CD4-positive, alpha-beta memory T cell (primary cell): ENCODE results near the gene SMG9. TPM values are rescaled to one million over a fixed set of nuclear protein-coding genes. Genes with fewer than 3 reads are reported as not detected.

Experiments used
- CTCF ChIA-PET: fragments of 350-600 bp; sonication (Branson Sonifier 250); formaldehyde crosslinking; loops from one replicate; lab custom pipeline; 2021; ENCODE audit warnings: inconsistent platforms; ENCODE audit not compliant: partially characterized antibody; lab: Charles Lee
- POLR2A ChIA-PET: fragments of 350-600 bp; sonication (Branson Sonifier 250); formaldehyde crosslinking; loops from one replicate; lab custom pipeline; 2021; ENCODE audit not compliant: partially characterized antibody; lab: Charles Lee
- DNase-seq, 5 donors: peaks; one replicate each; pipeline versions ENCODE4 v3.0.0 to v3.0.0-alpha.2; 2020 to 2022; ENCODE audit warnings: mixed read lengths in 1 of 5
- H3K27ac ChIP-seq: one replicate; pipeline ENCODE4 v1.7.0; 2013; ENCODE audit warnings: low read depth, low read length
- H3K27me3 ChIP-seq: 2 replicates; pipeline ENCODE4 v1.7.0; 2013; ENCODE audit warnings: mild to moderate bottlenecking, low read length, moderate library complexity; ENCODE audit not compliant: insufficient read depth
- H3K36me3 ChIP-seq: 2 replicates; pipeline ENCODE4 v1.7.0; 2013; ENCODE audit warnings: mild to moderate bottlenecking, low read length, moderate library complexity; ENCODE audit not compliant: insufficient read depth
- H3K4me1 ChIP-seq: 2 replicates; pipeline ENCODE4 v1.7.0; 2013; ENCODE audit warnings: mild to moderate bottlenecking, low read length, moderate library complexity; ENCODE audit not compliant: insufficient read depth
- H3K4me3 ChIP-seq, 2 donors: one replicate each; pipeline ENCODE4 v1.7.0; 2013; ENCODE audit warnings: low read length in 2 of 2, mild to moderate bottlenecking in 1 of 2
- H3K9me3 ChIP-seq, 2 donors: one replicate each; pipeline ENCODE4 v1.7.0; 2013; ENCODE audit warnings: low read length in 2 of 2, control low read depth in 1 of 2; ENCODE audit not compliant: control insufficient read depth in 1 of 2
- H3K27ac Mint-ChIP-seq, 7 donors: one replicate each; pipeline ENCODE4 v1.8.0; 2020 to 2021; ENCODE audit warnings: mixed read lengths in 7 of 7, mild to moderate bottlenecking in 6 of 7, inconsistent platforms in 3 of 7, moderate library complexity in 3 of 7
- H3K27me3 Mint-ChIP-seq, 2 donors: one replicate each; pipeline ENCODE4 v1.8.0; 2020 to 2021; ENCODE audit warnings: mixed read lengths in 2 of 2
- H3K36me3 Mint-ChIP-seq, 2 donors: one replicate each; pipeline ENCODE4 v1.8.0; 2020 to 2021; ENCODE audit warnings: mixed read lengths in 2 of 2, inconsistent platforms in 1 of 2, mild to moderate bottlenecking in 1 of 2
- H3K4me1 Mint-ChIP-seq, 4 donors: one replicate each; pipeline ENCODE4 v1.8.0; 2020 to 2021; ENCODE audit warnings: mixed read lengths in 4 of 4, mild to moderate bottlenecking in 1 of 4
- H3K4me3 Mint-ChIP-seq, 8 donors: one replicate each; pipeline ENCODE4 v1.8.0; 2020 to 2021; ENCODE audit warnings: mixed read lengths in 8 of 8, mild to moderate bottlenecking in 7 of 8, moderate library complexity in 6 of 8, inconsistent platforms in 3 of 8
- H3K9me3 Mint-ChIP-seq, 8 donors: one replicate each; pipeline ENCODE4 v1.8.0; 2020 to 2021; ENCODE audit warnings: mixed read lengths in 8 of 8, mild to moderate bottlenecking in 5 of 8, inconsistent platforms in 3 of 8, moderate library complexity in 1 of 8
- intact Hi-C: fragments of 100-400 bp; cut with micrococcal nuclease; formaldehyde crosslinking; loops from one replicate; pipeline ENCODE4 v1.15.1; 2023
- polyA plus RNA-seq, 2 donors: library from polyadenylated mRNA; unstranded; fragments of 300-500 nt; fragmentation: Illumina TruSeq; gene quantifications; one replicate each; pipeline ENCODE4 v1.2.3, GENCODE V29; 2021
- total RNA-seq, 2 experiments: library from RNA; stranded (reverse); gene quantifications; one replicate each; pipeline ENCODE4 v1.2.3, GENCODE V29; 2021

The SMG9 gene
- total and polyA plus RNA-seq, 4 experiments from 2014 or later, result 3.8 to 57.9 (median 35.6) TPM

- Histone ChIP-seq H3K27ac (peak overlapping the region; percentile 32), H3K9me3 (no peaks in the 10 kb centered on the region), H3K4me1 (peaks cover 28% of the 10 kb centered on the region), H3K36me3 (peaks cover 75% of the 10 kb centered on the region), H3K4me3 (no peak overlapping the region), H3K27me3 (no peaks in the 10 kb centered on the region)
- no peak for DNase-seq
- Mint-ChIP-seq H3K9me3 (no peaks in the 10 kb centered on the region), H3K36me3 (peaks cover 53 to 70% of the 10 kb centered on the region in 2 donors), H3K4me3 (peak overlapping the region in 3 of 8 donors; percentile 17 to 57 (median 24)), H3K27ac (peak overlapping the region; percentile 62 to 93 (median 87)), H3K4me1 (peaks cover 26 to 46% (median 33%) of the 10 kb centered on the region in 4 donors), H3K27me3 (no peaks in the 10 kb centered on the region)
- POLR2A ChIA-PET, result no interaction called here
- CTCF ChIA-PET, result interaction anchor here (7.3 kb wide), 1 partner anchor 62 kb away, joined by 51 read pairs; no protein-coding TSS in a partner anchor
- intact Hi-C loops, result no loop called here
Measured at GRCh38 chr19:43748205-43748594, 6.6 kb downstream of the SMG9 start.

DNA sequence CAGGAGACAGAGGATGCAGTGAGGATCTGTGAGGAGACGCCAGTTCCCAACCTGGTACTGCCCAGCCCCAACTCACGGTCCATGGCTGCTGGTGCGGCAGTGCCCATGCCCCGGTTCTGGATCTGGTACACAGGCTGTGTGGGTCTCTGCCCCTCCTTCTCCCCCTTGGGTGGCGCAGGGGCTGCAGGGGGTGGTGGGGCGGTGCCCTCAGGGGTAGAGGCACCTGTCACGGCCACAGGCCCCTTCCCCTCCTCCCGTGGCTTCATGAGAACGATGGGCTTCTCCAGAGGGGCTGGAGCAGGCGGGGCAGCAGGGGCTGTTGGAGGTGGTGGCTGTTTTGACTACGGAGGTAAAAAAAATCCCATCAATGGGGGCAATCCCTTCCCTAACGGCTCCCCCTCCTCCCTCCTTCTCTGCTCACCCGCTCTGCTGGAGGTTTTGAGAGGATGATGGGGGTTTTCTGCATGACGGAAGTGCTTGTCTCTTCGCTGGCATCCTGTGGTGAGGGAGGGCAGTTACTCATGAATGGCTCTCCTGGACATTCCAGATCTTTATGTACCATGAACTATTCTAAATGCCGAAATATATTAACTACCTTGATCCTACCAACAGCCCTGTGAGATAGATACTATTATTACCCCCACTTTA, 7.1 kb downstream of the SMG9 start:
- intact Hi-C loops, result no loop called here
- H3K27ac ChIP-seq, result peak overlapping the region; percentile 52

GRCh38 chr19:43743059-43743458, 11.7 kb downstream of the SMG9 start:
- DNase-seq, result no peak
- Mint-ChIP-seq H3K36me3 (peaks cover 67 to 76% of the 10 kb centered on the region in 2 donors), H3K9me3 (no peaks in the 10 kb centered on the region), H3K27me3 (no peaks in the 10 kb centered on the region), H3K27ac (peak overlapping the region in 2 of 7 donors; percentile 16 to 23), H3K4me1 (peaks cover 11 to 21% (median 15%) of the 10 kb centered on the region in 4 donors), H3K4me3 (no peak overlapping the region)
- POLR2A ChIA-PET, result interaction anchor here (0.9 kb wide), 1 partner anchor 11 kb away, joined by 4 read pairs; no protein-coding TSS in a partner anchor
- peaks cover 77% of the 10 kb centered on the region for H3K36me3 ChIP-seq
- no peak overlapping the region for H3K4me3 ChIP-seq
- H3K27me3 ChIP-seq, result no peaks in the 10 kb centered on the region
- no peaks in the 10 kb centered on the region for H3K9me3 ChIP-seq
- H3K4me1 ChIP-seq, result peaks cover 7% of the 10 kb centered on the region
- CTCF ChIA-PET, result interaction anchor here (0.7 to 7.3 kb wide), 7 partner anchors 11 to 134 kb away, joined by 3 to 65 read pairs (median 6); partner anchors contain the start of gene SMG9
- H3K27ac ChIP-seq, result no peak overlapping the region
- intact Hi-C loops, result no loop called here

More for the DNA sequence above, 7.1 kb downstream of the SMG9 start:
- Mint-ChIP-seq H3K4me3 (peak overlapping the region in 5 of 8 donors; percentile 17 to 64 (median 57)), H3K9me3 (no peaks in the 10 kb centered on the region), H3K4me1 (peaks cover 21 to 41% (median 28%) of the 10 kb centered on the region in 4 donors), H3K27me3 (no peaks in the 10 kb centered on the region), H3K27ac (peak overlapping the region; percentile 62 to 93 (median 87)), H3K36me3 (peaks cover 54 to 75% of the 10 kb centered on the region in 2 donors)
- Histone ChIP-seq H3K4me3 (no peak overlapping the region), H3K27me3 (no peaks in the 10 kb centered on the region), H3K9me3 (no peaks in the 10 kb centered on the region), H3K36me3 (peaks cover 78% of the 10 kb centered on the region), H3K4me1 (peaks cover 23% of the 10 kb centered on the region)
- ChIA-PET CTCF (interaction anchor here (1.8 to 7.3 kb wide), 4 partner anchors 18 to 79 kb away, joined by 5 to 65 read pairs (median 38); no protein-coding TSS in a partner anchor), POLR2A (interaction anchor here (3.0 kb wide), 1 partner anchor 37 kb away, joined by 22 read pairs; no protein-coding TSS in a partner anchor)
- DNase-seq, result peak in 1 of 5 donors; percentile 52

- Mint-ChIP-seq H3K4me3 (no peak overlapping the region), H3K27me3 (no peaks in the 10 kb centered on the region), H3K36me3 (peaks cover 63 to 81% of the 10 kb centered on the region in 2 donors), H3K4me1 (peaks cover 7 to 18% (median 10%) of the 10 kb centered on the region in 4 donors), H3K9me3 (no peaks in the 10 kb centered on the region), H3K27ac (peak overlapping the region in 3 of 7 donors; percentile 16 to 36 (median 18))
- H3K36me3 ChIP-seq, result peaks cover 75% of the 10 kb centered on the region
- ChIA-PET POLR2A (interaction anchor here (0.7 kb wide), 1 partner anchor 13 kb away, joined by 3 read pairs; the partner anchor contains the start of gene SMG9), CTCF (interaction anchor here (2.4 to 7.3 kb wide), 2 partner anchors 37 to 69 kb away, joined by 5 to 51 read pairs; no protein-coding TSS in a partner anchor)
- DNase-seq, result no peak
- H3K4me3 ChIP-seq, result no peak overlapping the region
- no peaks in the 10 kb centered on the region for H3K4me1 ChIP-seq
- no peaks in the 10 kb centered on the region for H3K27me3 ChIP-seq
- intact Hi-C loops, result no loop called here
- no peaks in the 10 kb centered on the region for H3K9me3 ChIP-seq
- no peak overlapping the region for H3K27ac ChIP-seq
Measured at GRCh38 chr19:43741075-43741825, 13.5 kb downstream of the SMG9 start.

DNA sequence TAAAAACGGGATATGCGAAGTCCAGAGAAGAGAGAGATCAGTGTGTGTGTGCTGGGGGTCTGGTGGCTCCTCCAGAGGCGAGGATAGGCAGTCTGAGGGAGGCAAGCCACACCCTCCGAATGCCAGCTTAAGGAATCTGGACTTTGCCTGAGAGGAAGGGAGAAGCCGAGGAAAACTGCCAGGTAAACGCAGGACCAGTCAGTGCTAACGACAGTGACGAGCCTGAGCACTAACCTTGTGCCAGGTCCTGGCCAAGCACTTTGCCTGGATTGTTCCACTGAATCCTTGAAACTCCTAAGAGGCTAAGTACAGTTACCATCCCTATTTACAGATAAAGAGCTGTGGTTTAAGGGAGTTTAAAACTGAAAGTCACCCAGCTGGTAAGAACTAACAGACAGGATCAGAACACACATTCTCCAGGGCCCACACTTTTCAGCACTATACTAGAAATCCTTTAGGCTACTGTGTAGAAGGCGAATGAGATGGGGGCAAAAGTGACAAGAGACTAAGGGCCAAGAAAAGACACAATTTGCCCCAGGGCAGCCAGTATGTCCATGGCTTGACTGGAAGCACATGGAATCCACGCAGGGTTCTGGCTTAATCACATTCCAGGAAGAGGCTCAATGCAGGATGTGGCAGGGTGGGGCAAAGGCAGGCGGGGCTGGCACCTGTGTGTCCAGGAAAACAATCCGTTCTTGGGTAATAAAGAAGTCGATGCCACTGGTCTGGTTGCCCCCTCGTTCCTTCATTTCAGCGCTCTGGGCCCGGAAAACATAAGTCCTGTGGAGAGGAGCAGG, 15.1 kb downstream of the SMG9 start:
- no peaks in the 10 kb centered on the region for H3K9me3 ChIP-seq
- H3K4me1 ChIP-seq, result no peaks in the 10 kb centered on the region
- peak overlapping the region in 3 of 7 donors; percentile 12 to 78 (median 31) for H3K27ac Mint-ChIP-seq
- intact Hi-C loops, result no loop called here
- peaks cover 72% of the 10 kb centered on the region for H3K36me3 ChIP-seq
- H3K4me1 Mint-ChIP-seq, result peaks cover 0 to 10% (median 7%) of the 10 kb centered on the region in 4 donors
- no peaks in the 10 kb centered on the region for H3K9me3 Mint-ChIP-seq
- ChIA-PET CTCF (interaction anchor here (0.8 to 1.3 kb wide), 2 partner anchors 45 to 293 kb away, joined by 3 read pairs; no protein-coding TSS in a partner anchor), POLR2A (interaction anchor here (1.3 kb wide), 1 partner anchor 32 kb away, joined by 3 read pairs; no protein-coding TSS in a partner anchor)
- no peak overlapping the region for H3K4me3 ChIP-seq
- H3K27me3 Mint-ChIP-seq, result no peaks in the 10 kb centered on the region
- H3K27ac ChIP-seq, result no peak overlapping the region
- H3K4me3 Mint-ChIP-seq, result no peak overlapping the region
- peaks cover 63 to 80% of the 10 kb centered on the region in 2 donors for H3K36me3 Mint-ChIP-seq
- no peaks in the 10 kb centered on the region for H3K27me3 ChIP-seq
- DNase-seq, result no peak

- CTCF ChIA-PET, result interaction anchor here (1.0 to 1.2 kb wide), 2 partner anchors 16 to 71 kb away, joined by 3 read pairs; partner anchors contain the start of gene SMG9
Measured at GRCh38 chr19:43738780-43739211, 16.0 kb downstream of the SMG9 start.

More at GRCh38 chr19:43738780-43739211, 16.0 kb downstream of the SMG9 start:
- peaks cover 58 to 76% of the 10 kb centered on the region in 2 donors for H3K36me3 Mint-ChIP-seq
- no peak overlapping the region for H3K4me3 Mint-ChIP-seq
- Histone ChIP-seq H3K27me3 (no peaks in the 10 kb centered on the region), H3K4me3 (no peak overlapping the region), H3K27ac (no peak overlapping the region), H3K9me3 (no peaks in the 10 kb centered on the region), H3K4me1 (no peaks in the 10 kb centered on the region), H3K36me3 (peaks cover 69% of the 10 kb centered on the region)
- peaks cover 0 to 10% (median 7%) of the 10 kb centered on the region in 4 donors for H3K4me1 Mint-ChIP-seq
- no peaks in the 10 kb centered on the region for H3K9me3 Mint-ChIP-seq
- no peaks in the 10 kb centered on the region for H3K27me3 Mint-ChIP-seq
- POLR2A ChIA-PET, result interaction anchor here (1.3 kb wide), 1 partner anchor 33 kb away, joined by 3 read pairs; no protein-coding TSS in a partner anchor
- peak overlapping the region in 3 of 7 donors; percentile 6 to 42 (median 31) for H3K27ac Mint-ChIP-seq
- DNase-seq, result no peak
- intact Hi-C loops, result no loop called here
